HG03039 (cell line): Measurements from ENCODE around the gene SMURF1.
"Not testable (repeated sequence)": the region's sequence is repeated elsewhere in the genome, so short reads cannot be mapped to it uniquely, and the experiment has no call there.

Experiments
- ATAC-seq: cut with Tn5 transposase; IDR thresholded peaks from one replicate; pipeline ENCODE4 v1.9.1; 2021; ENCODE audit warnings: mild to moderate bottlenecking, moderate library complexity; ENCODE audit not compliant: unreplicated experiment

The SMURF1 gene

DNA sequence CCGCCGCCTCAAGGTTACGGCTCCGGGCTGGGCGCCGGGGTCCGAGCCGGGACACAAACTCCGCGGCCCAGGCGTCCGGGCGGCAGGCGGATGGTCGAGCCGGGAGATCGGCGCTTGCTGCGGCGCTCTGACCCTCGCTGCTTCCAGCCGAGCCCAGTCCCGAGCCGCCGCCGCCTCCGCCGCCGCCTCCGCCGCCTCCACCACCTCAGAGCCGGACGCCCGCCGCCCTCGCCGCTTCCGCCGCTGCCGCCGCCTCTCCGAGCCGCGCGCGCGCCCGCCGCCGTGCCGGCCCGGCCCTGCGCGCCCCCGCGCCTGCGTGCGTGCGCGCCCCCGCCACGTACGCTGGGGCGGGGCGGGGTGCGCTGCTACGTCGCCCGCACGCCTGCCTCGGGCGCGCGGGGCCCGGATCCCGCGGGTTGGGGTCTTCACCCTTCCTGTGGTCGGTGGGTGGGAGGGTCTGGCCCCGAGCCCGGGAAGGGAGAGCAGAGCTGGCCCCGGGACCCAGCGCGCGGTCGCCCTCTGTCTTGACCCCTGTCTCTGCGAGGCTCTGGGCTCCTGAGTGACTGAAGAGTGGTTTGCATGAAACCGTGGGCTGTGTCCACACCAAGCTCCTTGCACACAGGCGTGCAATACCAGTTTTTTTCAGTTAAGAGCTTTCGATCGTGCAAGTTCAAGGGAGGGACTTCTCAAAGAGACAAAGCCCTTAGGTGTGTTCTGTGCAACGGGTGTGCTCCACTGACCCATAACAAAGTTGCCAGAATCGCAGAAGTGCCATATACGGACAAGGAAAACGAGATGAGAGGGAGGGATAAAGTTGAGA lies at the start of gene SMURF1:
Gene SMURF1 (minus strand): TSS at position 256 of the 820 bp plus-strand sequence. CDS start 328 bp downstream, outside the sequence.
- peak; percentile 76 for ATAC-seq

DNA sequence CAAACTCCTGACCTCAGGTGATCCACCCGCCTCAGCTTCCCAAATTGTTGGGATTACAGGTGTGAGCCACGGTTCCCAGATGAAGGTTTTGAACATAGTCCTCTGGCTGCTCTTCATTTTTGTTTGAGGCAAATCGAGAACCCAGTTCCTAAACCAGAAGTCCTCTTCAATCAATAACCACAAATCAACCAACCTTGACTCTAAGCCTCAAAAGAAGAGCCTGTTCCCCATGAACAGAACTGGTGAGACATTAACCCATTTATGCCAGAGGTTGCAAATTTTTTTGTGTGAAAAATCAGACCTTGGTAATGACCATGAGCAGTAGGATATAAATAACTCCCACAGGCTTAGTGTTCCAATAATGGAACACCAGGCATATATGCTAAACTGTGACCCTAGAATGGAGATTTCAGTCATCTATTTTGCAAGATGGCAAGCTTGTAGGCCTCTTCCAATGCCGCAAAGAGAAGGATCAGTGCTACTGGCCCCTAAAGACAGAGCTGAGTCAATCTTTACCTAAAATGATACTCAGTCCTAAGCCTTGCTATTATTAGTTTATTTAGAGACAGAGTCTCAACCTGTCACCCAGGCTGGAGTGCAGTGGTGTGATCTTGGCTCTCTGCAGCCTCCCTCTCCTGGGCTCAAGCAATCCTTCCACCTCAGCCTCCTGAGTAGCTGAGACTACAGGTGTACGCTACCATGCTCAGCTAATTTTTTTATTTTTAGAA lies 48.1 kb upstream of the SMURF1 start:
- ATAC-seq = no peak

GRCh38 chr7:99190359-99191009 lies 46.6 kb upstream of the SMURF1 start:
- ATAC-seq = no peak

- ATAC-seq = no peak
These were observed 45.3 kb upstream of the SMURF1 start for GRCh38 chr7:99189222-99189621.

- no peak for ATAC-seq
These were observed 44.3 kb upstream of the SMURF1 start for GRCh38 chr7:99188221-99188620.

DNA sequence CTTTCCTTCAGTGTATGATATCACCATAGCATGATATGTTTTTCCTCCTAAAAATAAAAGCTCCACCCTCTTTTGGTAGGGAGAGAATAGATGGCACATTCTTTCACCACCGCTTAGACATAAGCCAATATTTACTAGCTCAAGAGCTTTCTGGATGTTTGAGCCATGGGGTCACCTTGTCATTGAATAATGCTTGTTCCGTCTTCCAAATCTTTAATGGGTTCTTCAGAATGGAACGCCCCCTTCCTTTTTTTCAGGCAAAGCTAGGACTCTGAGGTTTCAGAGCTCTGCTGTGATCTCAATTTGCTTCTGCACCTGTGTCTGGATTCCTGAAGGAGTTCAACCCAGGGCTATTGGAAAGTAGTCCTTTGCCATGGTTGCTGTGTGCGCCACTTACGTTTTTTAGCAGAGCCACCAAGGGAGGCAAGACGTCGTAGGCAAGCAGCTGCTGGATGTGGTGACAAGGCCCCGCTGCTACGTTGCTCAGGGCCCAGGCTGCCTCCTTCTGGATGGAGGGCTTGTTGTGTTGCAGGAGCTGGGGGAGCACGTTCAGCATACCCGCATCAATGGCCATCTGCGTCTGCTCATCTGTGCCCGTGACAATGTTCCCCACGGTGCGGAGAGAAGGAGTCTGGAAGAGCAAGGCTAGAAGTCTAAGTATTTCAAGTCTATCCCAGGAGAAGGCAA lies 40.8 kb upstream of the SMURF1 start:
- no peak for ATAC-seq

DNA sequence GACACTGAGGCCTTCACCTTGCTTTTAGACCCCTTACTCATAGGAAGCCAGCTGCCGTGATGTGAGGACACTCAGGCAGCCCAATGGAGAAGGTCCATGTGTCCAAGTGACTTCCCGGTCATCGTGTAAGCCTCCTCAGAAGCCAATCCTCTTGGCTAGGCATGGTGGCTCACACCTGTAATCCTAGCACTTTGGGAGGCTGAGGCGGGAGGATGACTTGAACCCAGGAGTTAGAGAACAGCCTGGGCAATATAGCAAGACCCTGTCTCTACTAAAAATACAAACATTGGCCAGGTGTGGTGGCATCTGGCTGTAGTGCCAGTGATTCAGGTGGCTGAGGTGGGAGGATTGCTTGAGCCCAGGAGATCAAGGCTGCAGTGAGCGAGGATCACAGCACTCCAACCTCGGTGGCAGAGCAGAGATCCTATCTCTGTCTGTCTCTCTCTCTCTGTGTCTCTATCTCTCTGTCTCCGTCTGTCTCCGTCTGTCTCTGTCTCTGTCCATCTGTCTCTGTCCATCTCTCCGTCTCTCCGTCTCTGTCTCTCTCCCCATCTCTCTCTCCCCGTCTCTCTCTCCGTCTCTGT lies 36.3 kb upstream of the SMURF1 start:
- no peak for ATAC-seq

DNA sequence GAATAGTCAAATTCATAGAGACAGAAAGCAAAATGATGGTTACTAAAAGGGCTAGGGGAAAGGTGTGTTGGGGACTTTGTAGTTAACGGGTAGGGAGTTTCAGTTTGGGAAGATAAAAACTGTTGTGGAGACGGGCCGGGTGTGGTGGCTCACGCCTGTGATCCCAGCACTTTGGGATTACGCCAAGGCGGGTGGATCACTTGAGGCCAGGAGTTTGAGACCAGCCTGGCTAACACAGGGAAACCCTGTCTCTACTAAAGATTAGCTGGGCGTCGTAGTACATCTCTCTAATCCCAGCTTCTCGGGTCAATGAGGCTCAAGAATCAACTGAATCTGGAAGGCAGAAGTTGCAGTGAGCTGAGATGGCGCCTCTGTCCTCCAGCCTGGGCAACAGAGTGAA lies 33.3 kb upstream of the SMURF1 start:
- no peak for ATAC-seq

DNA sequence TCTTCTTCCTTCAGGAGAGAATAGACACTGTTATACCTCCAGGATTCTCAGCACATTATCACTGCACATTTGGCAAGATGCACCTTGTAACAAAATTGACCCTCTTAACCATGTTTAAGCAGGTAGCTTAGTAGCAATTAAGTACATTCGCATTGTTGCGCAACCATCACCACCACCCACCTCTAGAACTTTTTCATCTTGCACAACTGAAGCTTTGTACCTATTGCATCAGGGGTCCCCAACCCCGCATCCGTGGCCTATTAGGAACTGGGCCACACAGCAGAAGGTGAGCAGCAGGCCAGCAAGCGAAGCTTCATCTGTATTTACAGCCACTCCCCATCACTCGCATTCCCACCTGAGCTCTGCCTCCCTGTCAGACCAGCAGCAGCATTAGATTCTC lies 29.9 kb upstream of the SMURF1 start:
- no peak for ATAC-seq

DNA sequence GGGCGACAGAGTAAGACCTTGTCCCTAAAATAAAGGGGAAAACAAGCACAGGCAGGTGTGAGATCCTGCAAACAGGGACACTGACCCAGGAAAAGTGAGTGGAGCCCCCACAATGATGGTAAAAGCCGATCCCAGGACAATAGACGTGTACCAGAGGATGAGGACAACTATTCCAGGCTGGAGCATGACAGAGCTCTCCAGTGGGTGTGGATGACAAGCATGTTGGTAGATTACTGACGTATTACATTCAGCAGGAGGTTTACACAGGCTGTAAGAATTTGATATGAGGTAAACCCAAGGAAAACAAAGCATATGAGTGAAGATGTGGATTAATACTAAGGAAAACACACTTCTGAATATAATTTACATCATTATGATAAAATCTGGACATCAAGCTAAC lies 27.8 kb upstream of the SMURF1 start:
- ATAC-seq = no peak

- ATAC-seq = no peak
These were observed 26.8 kb upstream of the SMURF1 start for GRCh38 chr7:99170730-99171074.

DNA sequence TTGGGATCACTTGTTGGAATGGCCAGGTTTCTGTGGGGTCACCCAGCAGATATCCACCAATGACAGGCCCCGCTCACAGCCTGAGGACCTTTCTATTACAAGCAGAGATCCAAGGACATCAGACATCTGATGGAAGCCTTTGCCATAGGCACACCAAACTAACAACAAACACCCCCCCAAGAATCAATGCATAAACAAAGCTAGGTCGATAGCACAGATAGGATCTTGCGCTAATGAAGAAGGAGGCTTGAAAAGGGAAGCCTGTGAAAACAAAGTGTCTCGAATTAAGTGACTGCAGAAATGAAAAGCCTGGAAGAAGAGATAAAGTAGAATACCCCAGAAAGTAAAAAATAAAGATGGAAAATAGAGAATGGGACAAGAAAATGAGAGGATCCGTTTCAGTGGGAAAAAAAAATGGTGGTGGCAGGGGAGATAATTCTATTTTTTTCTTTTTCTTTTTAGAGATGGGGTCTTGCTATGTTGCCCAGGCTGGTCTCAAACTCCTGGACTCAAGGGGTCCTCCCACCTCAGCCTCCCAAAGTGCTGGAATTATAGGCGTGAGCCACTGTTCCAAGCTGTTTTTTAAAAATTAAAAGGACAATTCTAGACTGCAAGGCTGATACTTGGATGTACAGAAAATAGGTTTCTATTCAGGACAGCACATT lies 26.3 kb upstream of the SMURF1 start:
- no peak for ATAC-seq

GRCh38 chr7:99167072-99167471 lies 23.2 kb upstream of the SMURF1 start:
- no peak for ATAC-seq

- ATAC-seq = no peak
These were observed 21.9 kb upstream of the SMURF1 start for GRCh38 chr7:99165816-99166215.

DNA sequence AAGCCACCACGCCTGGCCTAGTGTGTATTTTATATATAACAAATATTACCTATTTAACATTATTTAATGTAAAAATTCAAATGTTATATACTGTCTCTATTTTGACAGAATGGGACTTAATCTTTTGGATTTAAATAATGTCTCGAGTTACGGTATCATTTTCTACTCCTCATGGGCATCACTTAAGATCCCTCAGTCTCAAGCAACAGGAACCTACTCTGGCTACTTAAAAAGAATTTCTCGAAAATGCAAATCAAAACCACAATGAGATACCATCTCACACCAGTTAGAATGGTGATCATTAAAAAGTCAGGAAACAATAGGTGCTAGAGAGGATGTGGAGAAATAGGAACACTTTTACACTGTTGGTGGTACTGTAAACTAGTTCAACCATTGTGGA lies 19.8 kb upstream of the SMURF1 start:
- ATAC-seq = not testable (repeated sequence)

DNA sequence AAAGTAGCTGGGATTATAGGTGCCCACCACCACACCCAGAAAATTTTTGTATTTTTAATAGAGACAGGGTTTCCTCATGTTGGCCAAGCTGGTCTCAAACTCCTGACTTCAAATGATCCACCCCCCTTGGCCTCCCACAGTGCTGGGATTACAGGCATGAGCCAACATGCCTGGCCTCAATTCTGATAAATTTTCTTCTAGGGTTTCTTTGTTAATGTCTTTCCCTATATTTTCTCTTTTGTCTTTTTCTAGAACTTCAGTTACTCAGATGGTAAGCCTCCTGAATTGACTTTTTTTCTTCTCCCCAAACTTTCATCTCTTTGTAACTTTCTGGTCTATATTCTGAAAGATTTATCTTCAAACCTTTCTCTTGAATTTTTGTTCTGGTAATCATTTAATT lies 12.7 kb upstream of the SMURF1 start:
- ATAC-seq = no peak

GRCh38 chr7:99155211-99155610 lies 11.3 kb upstream of the SMURF1 start:
- no peak for ATAC-seq

DNA sequence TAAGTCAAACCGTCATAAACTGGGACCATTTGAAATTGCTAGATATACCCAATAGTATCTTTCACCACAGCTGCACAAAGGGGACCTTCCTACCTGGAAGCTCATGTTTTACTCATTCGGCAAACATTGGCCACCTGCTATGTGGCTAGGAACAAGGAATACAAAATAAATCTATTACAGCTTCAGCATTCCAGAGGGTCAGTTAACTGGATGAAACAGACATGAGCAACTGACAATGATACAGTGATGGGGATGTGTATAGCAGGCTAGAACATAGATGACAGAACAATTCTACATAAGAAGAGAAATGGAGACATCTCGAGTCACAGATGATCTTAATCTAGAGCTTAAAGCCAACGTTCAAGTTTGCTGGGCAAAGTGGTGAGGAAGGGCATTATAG lies 3.1 kb upstream of the SMURF1 start:
- ATAC-seq = no peak

DNA sequence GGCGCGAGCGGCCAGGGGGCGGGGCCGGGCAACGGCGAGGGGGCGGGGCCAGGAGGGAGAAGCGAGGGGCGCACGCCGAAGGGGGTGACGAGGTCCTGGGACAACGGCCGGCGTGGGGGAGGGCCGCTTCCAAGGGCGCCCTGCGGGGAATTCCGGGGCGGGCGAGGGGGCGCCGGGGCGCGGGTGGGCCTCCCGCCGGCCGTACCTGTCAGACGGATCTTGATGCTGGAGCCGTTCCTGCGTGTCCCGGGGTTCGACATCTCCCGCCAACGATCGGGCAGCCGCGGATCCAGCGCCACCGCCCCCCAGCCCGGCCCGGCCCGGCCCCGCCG lies 421 bp downstream of the SMURF1 start:
- peak; percentile 30 for ATAC-seq

GRCh38 chr7:99142727-99143520 lies 984 bp downstream of the SMURF1 start:
- no peak for ATAC-seq
